ENCODE data around the gene AHDC1. TPM values are rescaled to one million over a fixed set of nuclear protein-coding genes. Genes with fewer than 3 reads are reported as not detected.
A peak's percentile ranks its signal among the peaks of the same experiment; 100 is the strongest.

The AHDC1 gene
- total and polyA plus RNA-seq, 10 of the 15 experiments (the other 5 are each of a cell fraction or from before 2014, with no cell fraction given): 0.21 to 13.0 (median 1.4) TPM

- TF ChIP-seq PAX5 (IDR thresholded peaks at IDR 0.05; ENCODE audit: borderline replicate concordance, low read depth, low read length) (no peak), IKZF2 (IDR thresholded peaks at IDR 0.05) (no peak), ETV6 (conservative IDR thresholded peaks at IDR 0.05 in 1 of 2, IDR thresholded peaks at IDR 0.05 in 1 of 2; ENCODE audit: borderline replicate concordance in 1 of 2, low read depth in 1 of 2) (no peak), RBBP5 (conservative IDR thresholded peaks at IDR 0.05) (no peak), RAD21 (IDR thresholded peaks at IDR 0.05; ENCODE audit: insufficient read depth, low read depth, low read length) (no peak), CEBPZ (IDR thresholded peaks at IDR 0.05; ENCODE audit: low read depth, low read length) (no peak)
Observed at GRCh38 chr1:27614043-27614624, 10.2 kb upstream of the AHDC1 start (continued).

GRCh38 chr1:27612718-27613117 lies 8.8 kb upstream of the AHDC1 start:
- Histone ChIP-seq H3K27me3 (replicated peaks in 1 of 2; ENCODE audit: control insufficient read depth in 2 of 2, insufficient read depth in 2 of 2, low read length in 1 of 2) (no peaks in the 10 kb centered on the region), H3K9ac (ENCODE audit: control insufficient read depth, insufficient read depth, low read length) (no peak overlapping the region), H3K9me3 (replicated peaks; ENCODE audit: control insufficient read depth, insufficient read depth, low read length) (no peaks in the 10 kb centered on the region), H3K4me1 (ENCODE audit: control insufficient read depth, insufficient read depth, low read length) (peaks cover 30% of the 10 kb centered on the region), H2AFZ (ENCODE audit: control insufficient read depth, low read depth, low read length) (no peak overlapping the region), H3K79me2 (ENCODE audit: control insufficient read depth, insufficient read depth, low read length) (no peaks in the 10 kb centered on the region; the same call in 1 of the 2 replicates), H4K20me1 (ENCODE audit: control insufficient read depth, insufficient read depth) (no peaks in the 10 kb centered on the region), H3K4me2 (ENCODE audit: control insufficient read depth, insufficient read depth) (no peak overlapping the region), H3K36me3 (ENCODE audit: control insufficient read depth in 2 of 2, insufficient read depth in 2 of 2, low read length in 1 of 2) (peaks cover 29 to 36% of the 10 kb centered on the region in 2 experiments; a peak in 3 of 4 replicates), H3K27ac (ENCODE audit: control insufficient read depth, insufficient read depth) (no peak overlapping the region), H3K4me3 (no peak overlapping the region)
- DNase-seq (ENCODE audit: low read depth, low spot score): no peak
- in situ Hi-C loops (cut with MboI): no loop called here
- CTCF ChIA-PET: interaction anchor here (9.4 kb wide), 1 partner anchor 14 kb away, joined by 208 read pairs; no protein-coding TSS in a partner anchor
- 92% methylated on average over 12 of the region's 12 CpGs for WGBS (ENCODE audit: insufficient coverage, insufficient replicate concordance, low lambda C conversion rate, missing lambda C conversion rate)
- SMC1A ChIA-PET (ENCODE audit: uncharacterized antibody, unreplicated experiment): interaction anchor here (0.9 to 7.5 kb wide), 2 partner anchors 9 to 17 kb away, joined by 3 to 114 read pairs; no protein-coding TSS in a partner anchor
- FAIRE-seq: no peak
- POLR2A ChIA-PET: interaction anchor here (5.9 kb wide), 1 partner anchor 45 kb away, joined by 49 read pairs; no protein-coding TSS in a partner anchor
- 0 out of 2 replicates have a peak, but pooled peaks have one; percentile 29 for TF ChIP-seq POLR2A (IDR thresholded peaks at IDR 0.05; ENCODE audit: low read depth, low read length)
- no peak for TF ChIP-seq POU2F2 (IDR thresholded peaks at IDR 0.05; ENCODE audit: borderline replicate concordance, low read depth, low read length)
- no peak for TF ChIP-seq FOXM1 (IDR thresholded peaks at IDR 0.05; ENCODE audit: low read depth, low read length)
- no peak for TF ChIP-seq BHLHE40 (IDR thresholded peaks at IDR 0.05; ENCODE audit: borderline replicate concordance in 1 of 2, low read depth in 2 of 2, low read length in 1 of 2)
- no peak for TF ChIP-seq SIX5 (IDR thresholded peaks at IDR 0.05; ENCODE audit: low read depth, low read length, severe bottlenecking)
- no peak for TF ChIP-seq HSF1 (IDR thresholded peaks at IDR 0.05; ENCODE audit: low read depth, low read length)
- TF ChIP-seq KAT2A (conservative IDR thresholded peaks at IDR 0.05; ENCODE audit: control insufficient read depth, low read depth, low read length): no peak
- TF ChIP-seq WRNIP1 (IDR thresholded peaks at IDR 0.05; ENCODE audit: borderline replicate concordance, low read depth, low read length): no peak
- intact Hi-C loops (cut with micrococcal nuclease; ENCODE audit: unreplicated experiment): no loop called here
- ATAC-seq: no peak
- TSS peak; percentile 58 for BruUV-seq (replicated peaks)
- RAD21 ChIA-PET (ENCODE audit: unreplicated experiment): interaction anchor here (8.6 kb wide), 1 partner anchor 13 kb away, joined by 183 read pairs; no protein-coding TSS in a partner anchor
